ENCODE results near the gene EYS.

GRCh38 chr6:65055545-65055944 lies 651.5 kb downstream of the EYS start:
- no peak for TF ChIP-seq CTCF (IDR thresholded peaks at IDR 0.05)
- TF ChIP-seq EP300 (IDR thresholded peaks at IDR 0.05), result no peak

All from gastroesophageal sphincter (tissue), 3 donors.